Fibroblast of the aortic adventitia (primary cell): ENCODE data around the gene KCNC2. TPM values are rescaled to one million over a fixed set of nuclear protein-coding genes. Genes with fewer than 3 reads are reported as not detected.

ENCODE experiments used
- DNase-seq: peaks from one replicate; pipeline ENCODE4 v3.0.0-alpha.2; 2010; ENCODE audit warnings: low read depth
- H3K4me3 ChIP-seq: 2 replicates; pipeline ENCODE4 v1.5.1; 2011; ENCODE audit warnings: low read depth, mild to moderate bottlenecking, control low read depth, low read length, moderate library complexity
- CTCF ChIP-seq: IDR thresholded peaks from 2 replicates; pipeline ENCODE4 v1.5.1; 2011; ENCODE audit warnings: mild to moderate bottlenecking, low read length, control low read depth, inconsistent platforms; ENCODE audit not compliant: insufficient read depth
- total RNA-seq: library from RNA; depleted of rRNA; stranded (reverse); fragments of >200 nt; gene quantifications from 2 replicates; pipeline ENCODE4 v1.2.3, GENCODE V29; 2012; ENCODE audit warnings: low replicate concordance

The KCNC2 gene
- total RNA-seq, 1 donor, result not detected

- H3K4me3 ChIP-seq, result no peak overlapping the region
- no peak for TF ChIP-seq CTCF
- DNase-seq, result no peak
Observed at GRCh38 chr12:75116646-75117198, 92.9 kb downstream of the KCNC2 start.

GRCh38 chr12:75115748-75116147 lies 93.9 kb downstream of the KCNC2 start:
- no peak for TF ChIP-seq CTCF
- no peak overlapping the region for H3K4me3 ChIP-seq
- no peak for DNase-seq

GRCh38 chr12:75103822-75104221 lies 105.8 kb downstream of the KCNC2 start:
- no peak for TF ChIP-seq CTCF
- no peak overlapping the region for H3K4me3 ChIP-seq
- DNase-seq, result no peak

GRCh38 chr12:75101781-75102180 lies 107.9 kb downstream of the KCNC2 start:
- TF ChIP-seq CTCF, result no peak
- no peak overlapping the region for H3K4me3 ChIP-seq
- no peak for DNase-seq

- no peak for TF ChIP-seq CTCF
- DNase-seq, result no peak
Observed at GRCh38 chr12:75099210-75099609, 110.4 kb downstream of the KCNC2 start.

GRCh38 chr12:75097003-75097402 lies 112.6 kb downstream of the KCNC2 start:
- no peak overlapping the region for H3K4me3 ChIP-seq
- no peak for TF ChIP-seq CTCF
- DNase-seq, result no peak

More at GRCh38 chr12:75099210-75099609, 110.4 kb downstream of the KCNC2 start:
- H3K4me3 ChIP-seq, result no peak overlapping the region

GRCh38 chr12:75087654-75088053 lies 122.0 kb downstream of the KCNC2 start:
- peak; percentile 1 for DNase-seq

More at GRCh38 chr12:75087654-75088053, 122.0 kb downstream of the KCNC2 start:
- TF ChIP-seq CTCF, result no peak
- H3K4me3 ChIP-seq, result no peak overlapping the region
